Esophagus (tissue), 2 donors: ENCODE data around the gene CCDC192. TPM values are rescaled to one million over a fixed set of nuclear protein-coding genes. Genes with fewer than 3 reads are reported as not detected.
"Not testable (repeated sequence)": the region's sequence is repeated elsewhere in the genome, so short reads cannot be mapped to it uniquely, and the experiment has no call there.

Experiments
- H3K27ac ChIP-seq, 2 donors: one replicate each; pipeline ENCODE4 v1.5.1; 2013; ENCODE audit warnings: low read depth in 2 of 2, mild to moderate bottlenecking in 2 of 2, inconsistent platforms in 1 of 2, low read length in 1 of 2, moderate library complexity in 1 of 2
- H3K27me3 ChIP-seq, 2 donors: one replicate each; pipeline ENCODE4 v1.6.1; 2013; ENCODE audit warnings: low read length in 2 of 2, control low read depth in 1 of 2, mild to moderate bottlenecking in 1 of 2; ENCODE audit not compliant: insufficient read depth in 2 of 2, control insufficient read depth in 1 of 2
- H3K36me3 ChIP-seq, 2 donors: one replicate each; pipeline ENCODE4 v1.6.1; 2013; ENCODE audit warnings: low read length in 1 of 2; ENCODE audit not compliant: control insufficient read depth in 2 of 2, insufficient read depth in 2 of 2
- H3K4me1 ChIP-seq, 2 donors: one replicate each; pipeline ENCODE4 v1.6.1; 2013; ENCODE audit warnings: low read length in 1 of 2; ENCODE audit not compliant: control insufficient read depth in 2 of 2, insufficient read depth in 2 of 2
- H3K4me3 ChIP-seq, 2 donors: one replicate each; pipeline ENCODE4 v1.5.1; 2013; ENCODE audit warnings: low read length in 2 of 2, mild to moderate bottlenecking in 2 of 2, low read depth in 1 of 2, moderate library complexity in 1 of 2
- H3K9me3 ChIP-seq, 2 donors: one replicate each; pipeline ENCODE4 v1.6.1; 2013; ENCODE audit warnings: mild to moderate bottlenecking in 2 of 2, low read depth in 1 of 2, low read length in 1 of 2, moderate library complexity in 1 of 2; ENCODE audit not compliant: control insufficient read depth in 2 of 2, insufficient read depth in 1 of 2
- WGBS, 2 donors: extraction: QIAGEN DNeasy Blood & Tissue Kit; methylation state at CpG; one replicate each; pipeline ENCODE4 v1.1.7; 2013; 5-methylcytosine and 5-hydroxymethylcytosine counted together
- polyA plus RNA-seq, 2 donors: library from polyadenylated mRNA; stranded (reverse); fragments of 200-250 nt; gene quantifications; one replicate each; pipeline ENCODE4 v1.2.3, GENCODE V29; 2013
- donor health status: healthy with polysubstance abuse.
- donor health status: Bipolar disorder and iron deficiency.

CCDC192 gene
- polyA plus RNA-seq, 2 donors = not detected

- Histone ChIP-seq H3K4me1 (no peaks in the 10 kb centered on the region), H3K27ac (no peak overlapping the region), H3K9me3 (no peaks in the 10 kb centered on the region), H3K36me3 (no peaks in the 10 kb centered on the region), H3K27me3 (no peaks in the 10 kb centered on the region), H3K4me3 (no peak overlapping the region)
Measured at GRCh38 chr5:127777957-127778356, 74.8 kb downstream of the CCDC192 start.

GRCh38 chr5:127782450-127782849 is 79.3 kb downstream of the CCDC192 start:
- not testable (repeated sequence) for H3K27ac ChIP-seq, H3K4me1 ChIP-seq, H3K36me3 ChIP-seq, H3K4me3 ChIP-seq, H3K9me3 ChIP-seq, H3K27me3 ChIP-seq
- 93 to 94% methylated on average over 2 of the region's 2 CpGs for WGBS, 2 donors

GRCh38 chr5:127785098-127785927 is 82.1 kb downstream of the CCDC192 start:
- Histone ChIP-seq H3K4me3 (no peak overlapping the region), H3K27me3 (no peaks in the 10 kb centered on the region), H3K4me1 (no peaks in the 10 kb centered on the region), H3K36me3 (no peaks in the 10 kb centered on the region), H3K9me3 (no peaks in the 10 kb centered on the region), H3K27ac (no peak overlapping the region)
- WGBS, 2 donors = 57 to 67% methylated on average over 6 of the region's 6 CpGs

- Histone ChIP-seq H3K4me1 (no peaks in the 10 kb centered on the region), H3K4me3 (no peak overlapping the region), H3K27me3 (no peaks in the 10 kb centered on the region), H3K9me3 (no peaks in the 10 kb centered on the region), H3K27ac (no peak overlapping the region), H3K36me3 (no peaks in the 10 kb centered on the region)
- 91 to 97% methylated on average over 1 of the region's 1 CpG for WGBS, 2 donors
Measured at GRCh38 chr5:127791439-127791838, 88.2 kb downstream of the CCDC192 start.

- H3K27me3 ChIP-seq, H3K36me3 ChIP-seq, H3K4me3 ChIP-seq, H3K9me3 ChIP-seq, H3K4me1 ChIP-seq, H3K27ac ChIP-seq: not testable (repeated sequence)
- WGBS, 2 donors = 68 to 69% methylated on average over 2 of the region's 2 CpGs
Measured at GRCh38 chr5:127791908-127792307, 88.7 kb downstream of the CCDC192 start.

- H3K27ac ChIP-seq = no peak overlapping the region
Measured at GRCh38 chr5:127793052-127793451, 89.9 kb downstream of the CCDC192 start.

GRCh38 chr5:127793879-127794278 is 90.7 kb downstream of the CCDC192 start:
- Histone ChIP-seq H3K36me3 (no peaks in the 10 kb centered on the region), H3K27ac (no peak overlapping the region), H3K9me3 (no peaks in the 10 kb centered on the region), H3K4me1 (no peaks in the 10 kb centered on the region), H3K27me3 (no peaks in the 10 kb centered on the region), H3K4me3 (no peak overlapping the region)
- 88 to 96% methylated on average over 4 of the region's 4 CpGs for WGBS, 2 donors

More at GRCh38 chr5:127793052-127793451, 89.9 kb downstream of the CCDC192 start:
- Histone ChIP-seq H3K9me3 (no peaks in the 10 kb centered on the region), H3K27me3 (no peaks in the 10 kb centered on the region), H3K4me1 (no peaks in the 10 kb centered on the region), H3K36me3 (no peaks in the 10 kb centered on the region), H3K4me3 (no peak overlapping the region)

GRCh38 chr5:127796211-127796610 is 93.0 kb downstream of the CCDC192 start:
- Histone ChIP-seq H3K27me3 (no peaks in the 10 kb centered on the region), H3K4me1 (no peaks in the 10 kb centered on the region), H3K9me3 (no peaks in the 10 kb centered on the region), H3K27ac (no peak overlapping the region), H3K36me3 (no peaks in the 10 kb centered on the region), H3K4me3 (no peak overlapping the region)

GRCh38 chr5:127799293-127799905 is 96.2 kb downstream of the CCDC192 start:
- Histone ChIP-seq H3K4me1 (no peaks in the 10 kb centered on the region), H3K27me3 (no peaks in the 10 kb centered on the region), H3K4me3 (no peak overlapping the region), H3K36me3 (no peaks in the 10 kb centered on the region), H3K9me3 (no peaks in the 10 kb centered on the region), H3K27ac (no peak overlapping the region)
- 81 to 96% methylated on average over 2 of the region's 2 CpGs for WGBS, 2 donors
